ENCODE measurements around the gene TENT5D. TPM values are rescaled to one million over a fixed set of nuclear protein-coding genes. Genes with fewer than 3 reads are reported as not detected.
"Not testable (repeated sequence)": the region's sequence is repeated elsewhere in the genome, so short reads cannot be mapped to it uniquely, and the experiment has no call there.

The TENT5D gene
- total RNA-seq = not detected in 2 replicates

- intact Hi-C loops (cut with micrococcal nuclease) = no loop called here
Measured at GRCh38 chrX:80420147-80420546, at the start of gene TENT5D. TENT5D (plus strand) TSS chrX:80420447; CDS start chrX:80442540, 22,093 bp downstream.

GRCh38 chrX:80385651-80386050 lies 34.6 kb upstream of the TENT5D start:
- intact Hi-C loops (cut with micrococcal nuclease) = not testable (repeated sequence)

GRCh38 chrX:80388206-80388605 lies 32.0 kb upstream of the TENT5D start:
- intact Hi-C loops (cut with micrococcal nuclease) = no loop called here

- intact Hi-C loops (cut with micrococcal nuclease) = no loop called here
Measured at GRCh38 chrX:80412042-80412441, 8.2 kb upstream of the TENT5D start.

GRCh38 chrX:80423000-80423399 lies 2.8 kb downstream of the TENT5D start:
- intact Hi-C loops (cut with micrococcal nuclease) = no loop called here

- intact Hi-C loops (cut with micrococcal nuclease) = no loop called here
Measured at GRCh38 chrX:80423744-80424143, 3.5 kb downstream of the TENT5D start.

GRCh38 chrX:80430826-80431504 lies 10.7 kb downstream of the TENT5D start:
- intact Hi-C loops (cut with micrococcal nuclease) = loop anchor here (1.0 to 2.0 kb wide), 2 partner anchors 147 to 764 kb away; no protein-coding TSS in a partner anchor

GRCh38 chrX:80431505-80431832 lies 11.2 kb downstream of the TENT5D start:
- intact Hi-C loops (cut with micrococcal nuclease) = loop anchor here (1.0 to 2.0 kb wide), 2 partner anchors 147 to 763 kb away; no protein-coding TSS in a partner anchor

GRCh38 chrX:80432441-80432840 lies 12.2 kb downstream of the TENT5D start:
- intact Hi-C loops (cut with micrococcal nuclease) = no loop called here

- intact Hi-C loops (cut with micrococcal nuclease) = no loop called here
Measured at GRCh38 chrX:80432863-80433262, 12.6 kb downstream of the TENT5D start.

GRCh38 chrX:80468166-80468565 lies 47.9 kb downstream of the TENT5D start:
- intact Hi-C loops (cut with micrococcal nuclease) = not testable (repeated sequence)

GRCh38 chrX:80471582-80471981 lies 51.3 kb downstream of the TENT5D start:
- intact Hi-C loops (cut with micrococcal nuclease) = no loop called here

- intact Hi-C loops (cut with micrococcal nuclease) = no loop called here
Measured at GRCh38 chrX:80485543-80485942, 65.3 kb downstream of the TENT5D start.

GRCh38 chrX:80486299-80486698 lies 66.1 kb downstream of the TENT5D start:
- intact Hi-C loops (cut with micrococcal nuclease) = no loop called here

GRCh38 chrX:80489166-80489565 lies 68.9 kb downstream of the TENT5D start:
- intact Hi-C loops (cut with micrococcal nuclease) = no loop called here
